SK-N-SH (cell line): ENCODE data around the gene GPR61.

ENCODE experiments used
- EP300 ChIP-seq, 2 experiments: IDR thresholded peaks; 2 replicates each; pipeline versions ENCODE4 v1.4.0 to v1.6.1; 2012; ENCODE audit warnings: borderline replicate concordance in 1 of 2, low read depth in 1 of 2, low read length in 1 of 2
- FOXM1 ChIP-seq: IDR thresholded peaks from 2 replicates; pipeline ENCODE4 v1.4.0; 2012; ENCODE audit warnings: low read depth, mild to moderate bottlenecking
- GABPA ChIP-seq: IDR thresholded peaks from 2 replicates; pipeline ENCODE4 v1.4.0; 2012; ENCODE audit warnings: low read depth, mild to moderate bottlenecking
- JUND ChIP-seq: IDR thresholded peaks from 2 replicates; pipeline ENCODE4 v1.4.0; 2012
- MXI1 ChIP-seq: IDR thresholded peaks from 2 replicates; pipeline ENCODE4 v1.6.1; 2012; ENCODE audit warnings: mild to moderate bottlenecking, low read depth, low read length, improper control_type of control experiment
- POLR2AphosphoS5 ChIP-seq: IDR thresholded peaks from 2 replicates; pipeline ENCODE4 v1.6.1; 2012; ENCODE audit warnings: low read depth, low read length
- RAD21 ChIP-seq: IDR thresholded peaks from 2 replicates; pipeline ENCODE4 v1.6.1; 2012; ENCODE audit warnings: mild to moderate bottlenecking, low read length
- TAF1 ChIP-seq: IDR thresholded peaks from 2 replicates; pipeline ENCODE4 v1.6.1; 2012; ENCODE audit warnings: low read depth, mild to moderate bottlenecking, low read length, moderate library complexity, borderline replicate concordance
- YY1 ChIP-seq: IDR thresholded peaks from 2 replicates; pipeline ENCODE4 v1.4.0; 2012; ENCODE audit warnings: low read depth, mild to moderate bottlenecking
- TF ChIP-seq, protein P1 (sequence below): fragments of 200-600 bp; sonication (generic); IDR thresholded peaks from 2 replicates; pipeline ENCODE4 v1.6.1; 2017; ENCODE audit warnings: antibody characterized with exemption, mild to moderate bottlenecking, moderate library complexity
- TF ChIP-seq, protein P2 (sequence below): IDR thresholded peaks from 2 replicates; pipeline ENCODE4 v1.4.0; 2012; ENCODE audit warnings: low read depth, borderline replicate concordance
- TF ChIP-seq, protein P3 (sequence below): fragments of 150-350 bp; IDR thresholded peaks from 2 replicates; pipeline ENCODE4 v1.6.1; 2017; ENCODE audit warnings: antibody characterized with exemption, low read length, low read depth, borderline replicate concordance

DNA sequence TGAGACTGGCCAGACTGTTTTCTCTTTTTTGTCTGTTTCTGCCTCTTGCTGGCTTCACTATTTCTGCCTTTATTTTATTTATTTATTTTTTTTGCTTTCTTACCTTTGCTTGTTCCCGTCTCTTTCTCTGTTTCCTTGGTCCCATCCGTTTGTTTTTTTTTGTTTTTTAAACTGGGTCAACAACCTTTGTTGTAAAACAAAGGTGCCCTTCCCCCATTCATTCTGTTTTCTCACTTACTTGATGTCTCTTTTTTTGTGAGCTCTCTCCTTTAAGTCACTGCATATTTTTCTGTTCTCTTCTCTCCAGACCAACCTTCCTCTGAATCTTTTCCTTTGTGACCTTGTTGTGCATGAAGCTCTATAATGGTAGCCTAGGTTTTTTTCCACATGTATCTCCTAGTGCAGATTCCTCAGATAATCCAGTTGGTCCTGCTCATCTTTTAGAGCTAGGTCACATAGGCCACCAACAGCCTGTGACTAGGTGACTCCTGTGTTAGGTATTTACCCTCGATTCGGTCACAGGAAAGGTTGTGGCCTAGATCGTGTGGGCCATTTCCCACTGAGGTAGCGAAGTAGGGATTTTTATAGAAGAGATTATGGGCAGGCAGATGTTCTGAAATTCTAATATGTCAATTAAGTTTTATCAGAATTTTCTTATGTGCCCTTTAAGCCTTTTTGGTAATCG lies 24.7 kb downstream of the GPR61 start:
- no peak for TF ChIP-seq FOXM1
- TF ChIP-seq, protein P1, sequence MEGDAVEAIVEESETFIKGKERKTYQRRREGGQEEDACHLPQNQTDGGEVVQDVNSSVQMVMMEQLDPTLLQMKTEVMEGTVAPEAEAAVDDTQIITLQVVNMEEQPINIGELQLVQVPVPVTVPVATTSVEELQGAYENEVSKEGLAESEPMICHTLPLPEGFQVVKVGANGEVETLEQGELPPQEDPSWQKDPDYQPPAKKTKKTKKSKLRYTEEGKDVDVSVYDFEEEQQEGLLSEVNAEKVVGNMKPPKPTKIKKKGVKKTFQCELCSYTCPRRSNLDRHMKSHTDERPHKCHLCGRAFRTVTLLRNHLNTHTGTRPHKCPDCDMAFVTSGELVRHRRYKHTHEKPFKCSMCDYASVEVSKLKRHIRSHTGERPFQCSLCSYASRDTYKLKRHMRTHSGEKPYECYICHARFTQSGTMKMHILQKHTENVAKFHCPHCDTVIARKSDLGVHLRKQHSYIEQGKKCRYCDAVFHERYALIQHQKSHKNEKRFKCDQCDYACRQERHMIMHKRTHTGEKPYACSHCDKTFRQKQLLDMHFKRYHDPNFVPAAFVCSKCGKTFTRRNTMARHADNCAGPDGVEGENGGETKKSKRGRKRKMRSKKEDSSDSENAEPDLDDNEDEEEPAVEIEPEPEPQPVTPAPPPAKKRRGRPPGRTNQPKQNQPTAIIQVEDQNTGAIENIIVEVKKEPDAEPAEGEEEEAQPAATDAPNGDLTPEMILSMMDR = no peak
- TF ChIP-seq RAD21 = no peak
- no peak for TF ChIP-seq EP300 (IDR thresholded peaks at IDR 0.05; ENCODE audit: borderline replicate concordance in 1 of 2, low read depth in 1 of 2, low read length in 1 of 2)
- TF ChIP-seq YY1 = no peak
- TF ChIP-seq, protein P2, sequence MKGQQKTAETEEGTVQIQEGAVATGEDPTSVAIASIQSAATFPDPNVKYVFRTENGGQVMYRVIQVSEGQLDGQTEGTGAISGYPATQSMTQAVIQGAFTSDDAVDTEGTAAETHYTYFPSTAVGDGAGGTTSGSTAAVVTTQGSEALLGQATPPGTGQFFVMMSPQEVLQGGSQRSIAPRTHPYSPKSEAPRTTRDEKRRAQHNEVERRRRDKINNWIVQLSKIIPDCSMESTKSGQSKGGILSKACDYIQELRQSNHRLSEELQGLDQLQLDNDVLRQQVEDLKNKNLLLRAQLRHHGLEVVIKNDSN = no peak
- TF ChIP-seq MXI1 = no peak
- TF ChIP-seq, protein P3, sequence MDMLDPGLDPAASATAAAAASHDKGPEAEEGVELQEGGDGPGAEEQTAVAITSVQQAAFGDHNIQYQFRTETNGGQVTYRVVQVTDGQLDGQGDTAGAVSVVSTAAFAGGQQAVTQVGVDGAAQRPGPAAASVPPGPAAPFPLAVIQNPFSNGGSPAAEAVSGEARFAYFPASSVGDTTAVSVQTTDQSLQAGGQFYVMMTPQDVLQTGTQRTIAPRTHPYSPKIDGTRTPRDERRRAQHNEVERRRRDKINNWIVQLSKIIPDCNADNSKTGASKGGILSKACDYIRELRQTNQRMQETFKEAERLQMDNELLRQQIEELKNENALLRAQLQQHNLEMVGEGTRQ = no peak
- TF ChIP-seq JUND = no peak
- no peak for TF ChIP-seq POLR2AphosphoS5
- TF ChIP-seq GABPA = no peak
- no peak for TF ChIP-seq TAF1
